Stimulated activated CD8-positive, alpha-beta memory T cell treated with anti-CD3 and anti-CD28 coated beads, Interleukin-7, amount 100 ng/mL, for 1 hour (primary cell): ENCODE results near the gene ABLIM1.

ENCODE experiments used
- DNase-seq, 2 donors: peaks; one replicate each; pipeline ENCODE4 v3.0.0-alpha.2; 2020; ENCODE audit warnings: low read depth in 2 of 2

The ABLIM1 gene

DNA sequence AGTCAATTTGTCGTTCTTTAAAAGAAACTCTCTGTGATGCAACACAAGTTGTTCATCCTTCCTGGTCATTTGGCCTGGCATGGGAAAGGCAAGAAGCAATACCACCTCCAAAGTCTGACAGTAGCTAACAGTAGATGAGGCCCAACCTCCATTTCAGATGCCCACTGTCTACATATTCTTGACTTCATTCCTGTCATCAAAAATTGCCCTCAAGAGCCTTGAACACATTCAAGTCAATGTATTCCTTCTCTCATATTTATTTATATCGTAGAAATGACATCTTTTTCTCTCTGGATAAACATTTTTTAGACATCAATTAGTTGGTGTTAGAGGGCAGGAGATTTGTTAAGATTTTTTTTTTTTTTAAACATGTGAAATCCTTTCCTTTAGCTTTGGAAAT lies 33.7 kb downstream of the ABLIM1 start:
- no peak for DNase-seq

GRCh38 chr10:114623661-114624294 lies 34.3 kb downstream of the ABLIM1 start:
- no peak for DNase-seq

DNA sequence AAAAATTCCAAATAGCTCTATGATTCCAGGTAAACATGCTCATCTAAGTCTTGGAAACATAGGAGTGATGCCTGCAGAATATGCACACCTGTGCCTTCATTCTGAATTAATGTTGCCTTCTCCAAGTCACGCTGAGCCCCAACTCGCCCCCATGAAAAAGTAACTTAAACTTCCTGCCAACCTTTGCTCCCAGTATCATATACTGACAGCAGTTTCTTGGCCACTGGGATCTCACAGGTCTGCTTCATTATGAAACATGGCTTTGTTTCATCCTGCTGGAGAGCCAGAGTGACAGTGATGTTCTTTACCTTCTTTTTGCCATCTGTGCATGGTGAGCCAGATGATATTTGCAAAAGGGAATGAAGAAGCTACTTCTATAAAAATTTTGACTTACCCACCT lies 34.9 kb downstream of the ABLIM1 start:
- no peak for DNase-seq

DNA sequence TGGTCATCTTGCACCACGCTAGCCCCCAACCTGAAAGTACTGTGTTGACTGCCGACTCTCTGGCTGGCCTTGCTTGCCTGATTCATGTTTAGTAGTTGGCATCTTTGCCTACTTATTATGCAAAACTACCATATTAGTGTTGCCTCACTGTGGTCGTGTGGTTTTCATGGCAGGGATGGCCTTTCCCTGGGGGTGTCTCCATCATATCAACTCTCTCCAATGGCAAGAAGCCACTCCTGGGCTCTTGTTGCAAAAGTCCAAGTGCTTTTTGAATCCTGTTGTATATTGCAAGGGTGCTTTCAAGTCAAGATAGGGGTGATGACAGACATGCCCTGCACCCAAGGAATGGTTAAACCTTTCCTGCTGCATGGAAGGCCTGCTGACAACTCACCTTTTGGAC lies 39.4 kb downstream of the ABLIM1 start:
- DNase-seq: no peak

- DNase-seq: no peak
Observed at GRCh38 chr10:114616516-114616915, 41.6 kb downstream of the ABLIM1 start.

DNA sequence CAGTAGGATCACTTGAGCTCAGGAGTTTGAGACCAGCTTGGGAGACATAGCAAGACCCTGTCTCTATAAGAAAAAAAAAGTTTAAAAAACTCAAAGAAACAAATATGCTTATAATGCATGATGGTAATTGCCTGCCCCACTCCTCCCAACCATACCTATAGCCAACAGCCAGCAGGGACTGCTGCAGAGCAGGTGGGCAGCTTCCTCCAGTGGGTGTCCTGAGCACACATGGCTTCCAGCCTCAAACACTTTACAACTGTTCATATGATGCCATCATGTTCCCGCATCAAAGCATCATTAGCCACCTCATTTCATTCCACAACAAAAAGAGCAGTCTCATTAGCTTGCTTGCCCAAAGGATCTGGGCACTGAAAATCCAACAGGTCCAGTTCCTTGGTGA lies 42.0 kb downstream of the ABLIM1 start:
- DNase-seq: no peak

- no peak for DNase-seq
Observed at GRCh38 chr10:114615600-114616007, 42.5 kb downstream of the ABLIM1 start.

- DNase-seq: no peak
Observed at GRCh38 chr10:114613237-114613979, 44.7 kb downstream of the ABLIM1 start.

DNA sequence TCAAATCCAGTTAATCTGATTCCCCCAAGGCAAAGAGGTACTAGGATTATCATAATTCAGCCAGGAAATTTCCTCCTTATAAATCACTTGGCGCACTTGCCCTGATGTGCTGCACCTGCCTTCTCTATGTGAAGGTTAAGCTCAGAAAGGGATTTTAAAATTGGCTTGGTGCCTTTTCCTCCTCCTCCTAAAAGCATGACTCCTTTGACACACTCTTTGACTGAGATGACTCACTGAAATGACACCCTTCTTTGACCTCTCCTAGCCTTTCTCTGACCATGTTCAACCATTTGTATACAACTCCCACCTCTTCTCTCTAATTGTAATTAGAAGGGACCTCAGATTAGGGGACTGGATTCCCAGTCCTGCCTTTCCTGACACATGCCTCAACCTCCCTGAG lies 46.5 kb downstream of the ABLIM1 start:
- DNase-seq: no peak

- DNase-seq: no peak
Observed at GRCh38 chr10:114609518-114610426, 48.3 kb downstream of the ABLIM1 start.

GRCh38 chr10:114607358-114607998 lies 50.6 kb downstream of the ABLIM1 start:
- DNase-seq: no peak

DNA sequence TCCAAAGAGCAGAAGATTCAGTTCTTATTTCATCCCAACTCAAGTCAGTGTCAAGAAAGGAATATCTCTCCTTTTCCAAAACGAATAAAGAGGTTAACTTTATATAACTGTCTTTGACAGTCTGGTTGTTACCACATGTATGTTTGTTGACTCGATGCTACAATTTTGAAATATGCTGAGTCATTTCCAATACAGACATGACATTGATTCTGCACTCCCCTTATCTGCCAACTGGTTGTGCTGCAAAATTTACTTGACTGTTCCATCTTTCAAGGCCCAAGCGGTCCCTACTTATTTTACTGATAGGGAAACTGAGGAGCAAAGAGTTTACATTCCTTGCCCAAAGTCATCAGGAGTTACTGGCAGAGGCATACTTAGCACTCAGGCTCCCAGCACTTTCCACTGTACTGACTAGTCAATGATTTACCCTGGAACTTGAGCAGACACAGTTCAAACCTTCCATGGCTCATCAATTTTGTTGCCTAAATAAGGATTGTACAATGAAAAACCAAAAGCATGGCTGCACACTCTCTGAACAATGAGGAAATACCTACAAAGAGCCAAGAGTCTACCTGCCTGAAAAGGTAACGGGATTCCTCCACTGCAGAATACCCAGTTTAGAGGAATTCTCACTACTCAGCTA lies 52.8 kb downstream of the ABLIM1 start:
- DNase-seq: no peak

DNA sequence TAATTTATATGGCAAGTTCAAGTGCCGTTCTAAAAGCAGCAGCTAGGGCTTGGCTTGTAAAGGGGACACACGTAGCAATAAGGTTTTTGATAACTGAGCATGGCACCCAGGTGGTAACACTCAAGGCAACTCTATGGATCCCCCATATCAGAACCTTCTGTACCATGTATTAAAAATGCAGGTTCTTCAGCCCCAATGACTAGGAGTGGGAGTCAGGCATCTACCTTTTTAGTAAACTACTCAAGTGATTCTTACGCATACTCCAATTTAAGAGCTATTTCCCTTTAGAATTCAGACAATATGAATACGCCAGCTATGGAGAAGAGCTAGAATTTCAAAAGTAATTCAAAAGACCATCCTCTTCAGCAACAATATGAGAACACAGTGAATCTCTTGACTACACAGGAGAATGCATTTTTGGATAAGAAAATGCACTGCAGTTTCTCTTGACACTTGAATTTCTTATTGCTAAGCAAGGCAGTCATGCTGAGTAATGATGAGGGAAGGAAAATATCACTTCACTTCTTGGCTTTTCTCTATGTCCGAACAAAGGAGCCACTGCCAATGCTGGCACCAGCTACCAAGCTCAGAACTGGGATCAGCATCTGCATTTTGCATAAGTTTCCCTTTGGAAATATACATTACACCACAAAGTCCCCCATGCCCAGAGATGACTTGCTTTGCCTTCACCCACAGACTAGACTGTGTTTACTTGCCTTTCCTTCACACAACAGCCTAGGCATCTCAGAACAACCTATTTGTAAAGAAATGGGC lies 53.5 kb downstream of the ABLIM1 start:
- DNase-seq: no peak

DNA sequence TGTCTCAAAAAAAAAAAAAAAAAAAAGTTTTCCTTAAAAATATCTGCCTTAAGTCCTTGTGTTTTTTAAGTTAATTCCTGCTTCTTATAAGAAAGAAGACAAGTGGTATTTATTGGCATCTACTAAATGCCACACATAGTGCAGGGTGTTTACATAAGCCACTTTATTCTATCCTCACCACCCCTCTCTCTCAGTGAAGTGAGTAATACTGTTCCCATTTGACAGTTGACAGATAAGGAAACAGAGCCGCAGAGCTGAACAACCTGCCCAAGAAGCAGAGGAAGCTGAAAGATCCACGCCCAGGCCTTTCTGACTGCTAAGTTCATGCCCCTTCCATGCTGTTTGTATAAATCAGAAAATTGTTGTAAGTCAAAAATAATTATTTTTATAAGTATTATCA lies 54.1 kb downstream of the ABLIM1 start:
- DNase-seq: no peak

DNA sequence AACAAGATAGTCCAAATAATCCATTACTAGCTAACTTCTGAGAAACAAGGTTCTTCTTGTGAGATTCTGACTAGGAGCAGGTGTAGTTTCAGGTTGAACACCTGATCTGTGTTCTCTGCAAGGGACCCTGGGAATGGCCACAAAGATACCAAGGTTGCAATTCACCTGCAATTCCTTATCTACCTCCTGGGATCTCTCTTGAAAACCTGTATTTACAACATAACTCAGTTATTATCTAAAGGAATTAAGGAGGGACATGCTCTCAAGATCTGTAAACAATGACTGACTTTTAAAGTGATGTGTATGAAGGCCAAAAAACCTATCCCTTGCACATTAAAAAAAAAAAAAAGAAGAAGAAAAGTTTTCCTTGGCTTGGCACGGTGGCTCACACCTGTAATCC lies 54.8 kb downstream of the ABLIM1 start:
- no peak for DNase-seq

DNA sequence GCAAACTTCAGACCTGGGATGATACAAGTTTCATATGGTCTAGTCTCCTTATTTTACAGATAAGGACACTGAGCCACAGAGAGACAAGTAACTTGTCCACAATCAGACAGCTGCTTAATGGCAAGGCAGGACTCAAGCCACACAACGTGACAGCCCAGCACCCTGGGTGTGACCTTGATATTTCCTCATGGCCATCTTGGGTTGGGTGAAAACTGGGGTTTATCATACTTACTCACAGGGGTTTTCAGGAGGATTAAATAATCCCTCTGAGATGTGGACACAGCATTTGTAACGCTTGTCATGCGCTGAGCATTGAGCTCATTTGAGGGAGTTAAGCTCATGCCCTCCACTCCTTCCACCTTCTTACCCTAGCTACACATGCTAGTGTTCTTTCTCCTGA lies 58.0 kb downstream of the ABLIM1 start:
- no peak for DNase-seq

GRCh38 chr10:114596793-114597192 lies 61.3 kb downstream of the ABLIM1 start:
- no peak for DNase-seq

DNA sequence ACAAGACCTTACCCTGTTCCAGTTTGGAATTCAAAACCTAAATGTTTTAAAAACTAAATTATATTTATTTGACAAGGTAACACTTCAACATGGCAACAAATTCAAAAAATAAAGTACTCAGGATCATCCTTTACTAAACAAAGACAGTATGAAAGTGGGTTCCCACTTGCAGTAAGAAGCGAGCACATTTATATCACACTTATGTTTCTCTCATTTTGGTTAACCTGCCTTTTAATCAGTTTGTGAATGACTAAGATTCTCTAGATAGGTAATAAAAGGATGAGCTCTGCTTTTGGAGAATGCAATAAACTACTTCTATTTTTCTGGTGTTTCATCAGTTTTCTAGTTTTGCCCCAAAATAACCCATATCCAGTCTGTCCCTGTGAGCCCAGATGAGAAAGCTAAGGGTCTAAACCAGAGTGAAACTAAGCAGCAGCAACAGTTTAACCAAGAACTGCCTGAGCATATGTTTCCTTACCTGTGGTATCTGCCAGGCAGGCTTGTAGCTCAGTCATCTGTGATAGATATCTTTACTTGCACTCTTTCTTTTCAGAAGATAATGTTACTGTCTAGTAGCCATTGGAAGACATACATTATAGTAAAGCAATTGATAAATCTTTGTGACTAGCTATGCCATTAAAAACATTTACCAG lies 64.1 kb downstream of the ABLIM1 start:
- no peak for DNase-seq

- DNase-seq: no peak
Observed at GRCh38 chr10:114593240-114593792, 64.8 kb downstream of the ABLIM1 start.

DNA sequence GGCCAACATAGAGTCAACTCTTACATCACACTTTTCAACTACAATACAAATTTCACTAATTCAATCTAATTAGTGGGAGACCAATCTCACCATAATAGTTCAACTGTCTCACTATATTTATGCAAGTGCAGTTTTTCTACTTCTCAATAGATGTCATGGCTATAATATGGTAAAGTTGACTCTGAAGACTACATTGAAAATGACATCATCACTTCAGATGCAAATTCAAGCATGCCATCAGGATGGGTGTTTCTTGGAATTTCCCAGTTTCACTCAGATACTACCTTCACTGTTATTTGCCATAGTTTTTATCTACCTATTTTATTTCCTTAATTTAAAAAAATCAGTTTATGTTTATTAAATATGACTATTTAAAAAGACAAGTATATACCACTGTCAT lies 67.1 kb downstream of the ABLIM1 start:
- no peak for DNase-seq
